Breast epithelium (tissue), 4 donors: ENCODE measurements around the gene SMYD2. TPM values are rescaled to one million over a fixed set of nuclear protein-coding genes. Genes with fewer than 3 reads are reported as not detected.

Experiments used
- DNase-seq, 2 donors: peaks; one replicate each; pipeline ENCODE4 v3.0.0-alpha.2; 2019; ENCODE audit warnings: low spot score in 2 of 2
- H3K27ac ChIP-seq, 2 donors: fragments of 200-600 bp; sonication (generic) in 1 of 2; one replicate each; pipeline ENCODE4 v1.5.1; 2016 to 2019; ENCODE audit warnings: mild to moderate bottlenecking in 1 of 2
- H3K27me3 ChIP-seq, 2 donors: fragments of 200-600 bp; sonication (generic) in 1 of 2; one replicate each; pipeline versions ENCODE4 v1.5.1 to v1.6.0; 2017 to 2019; ENCODE audit warnings: control low read depth in 1 of 2, mild to moderate bottlenecking in 1 of 2
- H3K36me3 ChIP-seq: fragments of 200-600 bp; one replicate; pipeline ENCODE4 v1.5.1; 2019
- H3K4me1 ChIP-seq, 2 donors: fragments of 200-600 bp; sonication (generic); one replicate each; pipeline ENCODE4 v1.5.1; 2016 to 2019; ENCODE audit warnings: control low read depth in 1 of 2
- H3K4me3 ChIP-seq, 3 donors: fragments of 200-600 bp; sonication (generic); 1 replicate in 2 of 3; 2 replicates in 1 of 3; pipeline ENCODE4 v1.5.1; 2016 to 2019; ENCODE audit warnings: mild to moderate bottlenecking in 3 of 3, moderate library complexity in 2 of 3
- H3K9me3 ChIP-seq, 2 donors: fragments of 200-600 bp; sonication (generic) in 1 of 2; one replicate each; pipeline ENCODE4 v1.5.1; 2016 to 2019; ENCODE audit warnings: control low read depth in 1 of 2
- CTCF ChIP-seq, 3 donors: fragments of 450-650 bp; IDR thresholded peaks; one replicate each; pipeline ENCODE4 v1.5.1; 2016 to 2017; ENCODE audit warnings: antibody characterized with exemption in 3 of 3, mild to moderate bottlenecking in 3 of 3, moderate library complexity in 3 of 3
- POLR2A ChIP-seq: fragments of 450-650 bp; IDR thresholded peaks from one replicate; pipeline ENCODE4 v1.6.1; 2016; ENCODE audit warnings: antibody characterized with exemption, mild to moderate bottlenecking, moderate library complexity
- POLR2AphosphoS5 ChIP-seq, 3 donors: sonication (generic); formaldehyde crosslinking; IDR thresholded peaks; one replicate each; pipeline ENCODE4 v1.6.1; 2017; ENCODE audit warnings: antibody characterized with exemption in 3 of 3
- intact Hi-C: fragments of 100-400 bp; cut with DNase I; formaldehyde crosslinking; loops from one replicate; pipeline ENCODE4 v1.15.1; 2023; ENCODE audit warnings: low total_unique reads
- total RNA-seq, 3 donors: library from RNA; depleted of rRNA; stranded (reverse); fragments of >200 nt; gene quantifications; one replicate each; pipeline ENCODE4 v1.1.0, GENCODE V29; 2016

Gene SMYD2
- total RNA-seq, 3 donors from 2014 or later: 30.9 to 37.3 (median 37.0) TPM

DNA sequence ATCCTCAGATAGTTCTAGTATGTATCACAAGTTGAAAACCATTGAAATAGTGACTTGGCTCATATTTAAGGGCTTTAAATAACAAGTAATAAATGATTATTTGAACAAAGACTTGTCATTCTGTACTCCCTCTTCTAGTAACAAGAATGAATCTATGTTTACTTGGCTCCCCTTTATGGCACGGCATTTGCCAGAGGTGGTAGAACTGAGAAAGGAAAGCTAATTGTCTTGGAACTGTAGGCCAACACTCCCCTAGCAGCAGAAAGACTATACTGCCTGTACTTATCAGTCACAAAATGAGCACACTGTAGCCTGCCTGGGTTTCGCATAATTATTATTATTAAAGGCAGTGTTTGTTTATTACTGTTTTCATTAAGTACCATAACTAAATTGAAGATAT lies 29.6 kb upstream of the SMYD2 start:
- no peaks in the 10 kb centered on the region for H3K4me1 ChIP-seq
- TF ChIP-seq POLR2AphosphoS5 (IDR thresholded peaks at IDR 0.05): no peak
- TF ChIP-seq CTCF (IDR thresholded peaks at IDR 0.05): no peak
- TF ChIP-seq POLR2A: no peak
- H3K9me3 ChIP-seq: peaks cover 0 to 11% of the 10 kb centered on the region in 2 donors
- intact Hi-C loops: no loop called here
- H3K27me3 ChIP-seq: no peaks in the 10 kb centered on the region
- H3K36me3 ChIP-seq: no peaks in the 10 kb centered on the region
- H3K4me3 ChIP-seq: no peak overlapping the region
- no peak for DNase-seq
- H3K27ac ChIP-seq: no peak overlapping the region

DNA sequence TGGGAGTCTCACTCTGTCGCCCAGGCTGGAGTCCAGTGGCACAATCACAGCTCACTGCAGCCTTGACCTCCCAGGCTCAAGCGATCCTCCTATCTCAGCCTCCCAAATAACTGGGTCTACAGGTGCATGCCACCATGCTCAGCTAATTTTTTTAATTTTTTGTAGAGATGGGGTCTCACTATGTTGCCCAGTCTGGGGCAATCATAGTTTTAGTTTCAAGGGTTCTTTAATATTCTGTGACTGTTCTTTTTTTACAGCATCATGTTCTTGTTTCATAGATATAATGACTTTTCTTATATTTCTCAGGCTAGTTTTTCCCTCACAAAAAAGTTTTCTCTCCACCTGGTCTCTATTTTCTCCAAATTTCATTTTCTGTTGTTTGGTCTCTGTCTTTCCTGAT lies 25.4 kb upstream of the SMYD2 start:
- no peaks in the 10 kb centered on the region for H3K36me3 ChIP-seq
- H3K9me3 ChIP-seq: peaks cover 0 to 11% of the 10 kb centered on the region in 2 donors
- H3K27me3 ChIP-seq: no peaks in the 10 kb centered on the region
- TF ChIP-seq POLR2A (no peak), POLR2AphosphoS5 (IDR thresholded peaks at IDR 0.05) (no peak), CTCF (IDR thresholded peaks at IDR 0.05) (no peak)
- no peaks in the 10 kb centered on the region for H3K4me1 ChIP-seq
- no peak overlapping the region for H3K27ac ChIP-seq
- H3K4me3 ChIP-seq: no peak overlapping the region
- intact Hi-C loops: no loop called here
- DNase-seq: no peak

DNA sequence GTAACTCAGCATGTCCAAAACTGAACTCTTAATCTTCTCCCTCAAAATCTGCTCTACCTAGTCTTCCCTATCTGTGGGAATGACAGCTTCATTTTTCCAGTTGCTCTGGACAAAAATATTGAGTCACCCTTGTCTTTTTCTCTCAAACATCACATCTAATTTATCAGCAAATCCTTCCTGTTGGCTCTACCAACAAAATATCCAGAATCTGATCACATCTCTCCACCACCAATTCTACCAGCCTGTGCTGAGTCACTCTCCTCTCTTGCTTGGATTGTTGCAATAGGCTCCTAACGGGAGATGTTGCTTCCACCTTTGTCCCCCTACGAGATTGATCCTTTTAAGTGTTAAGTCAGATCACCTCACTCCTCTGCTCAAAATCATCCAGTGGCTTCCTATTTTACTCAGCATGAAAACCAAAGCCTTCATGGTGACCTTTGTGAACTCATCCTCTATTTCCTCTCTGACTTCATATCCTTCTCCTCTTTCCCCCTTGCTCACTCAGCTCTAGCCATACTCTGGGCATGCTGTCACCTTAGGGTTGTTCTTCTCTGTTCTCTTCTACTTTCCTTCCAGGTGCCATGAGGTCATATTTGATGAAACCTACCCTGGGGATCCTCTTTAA lies 21.5 kb upstream of the SMYD2 start:
- Histone ChIP-seq H3K27me3 (peaks cover 0 to 8% of the 10 kb centered on the region in 2 donors), H3K4me3 (no peak overlapping the region), H3K27ac (no peak overlapping the region), H3K9me3 (peaks cover 0 to 11% of the 10 kb centered on the region in 2 donors), H3K4me1 (no peaks in the 10 kb centered on the region), H3K36me3 (no peaks in the 10 kb centered on the region)
- intact Hi-C loops: no loop called here
- DNase-seq: no peak
- TF ChIP-seq POLR2AphosphoS5 (IDR thresholded peaks at IDR 0.05) (no peak), POLR2A (no peak), CTCF (IDR thresholded peaks at IDR 0.05) (no peak)

GRCh38 chr1:214260561-214261205 lies 20.3 kb upstream of the SMYD2 start:
- Histone ChIP-seq H3K4me3 (no peak overlapping the region), H3K36me3 (no peaks in the 10 kb centered on the region), H3K27ac (no peak overlapping the region), H3K9me3 (peaks cover 0 to 4% of the 10 kb centered on the region in 2 donors), H3K4me1 (no peaks in the 10 kb centered on the region), H3K27me3 (peaks cover 0 to 8% of the 10 kb centered on the region in 2 donors)
- intact Hi-C loops: loop anchor here (10.0 kb wide), 1 partner anchor 64 kb away; no protein-coding TSS in a partner anchor
- TF ChIP-seq POLR2AphosphoS5 (IDR thresholded peaks at IDR 0.05) (no peak), POLR2A (no peak), CTCF (IDR thresholded peaks at IDR 0.05) (no peak)
- DNase-seq: no peak
